Dendritic cell treated with granulocyte-macrophage colony-stimulating factor and Interleukin-4, amounts not matched to agents 40 ng/mL and 50 ng/mL, for 4 days (primary cell): ENCODE data around the gene UQCC3.
A peak's percentile ranks its signal among the peaks of the same experiment; 100 is the strongest.

Source experiments
- H3K27ac Mint-ChIP-seq: one replicate; pipeline ENCODE4 v1.8.0; 2022; ENCODE audit warnings: mild to moderate bottlenecking, mixed read lengths
- H3K27me3 Mint-ChIP-seq: one replicate; pipeline ENCODE4 v1.8.0; 2022; ENCODE audit warnings: mild to moderate bottlenecking, mixed read lengths
- H3K36me3 Mint-ChIP-seq: one replicate; pipeline ENCODE4 v1.8.0; 2022; ENCODE audit warnings: low read depth, mixed read lengths
- H3K4me1 Mint-ChIP-seq: one replicate; pipeline ENCODE4 v1.8.0; 2022; ENCODE audit warnings: low read depth, mixed read lengths
- H3K4me3 Mint-ChIP-seq: one replicate; pipeline ENCODE4 v1.8.0; 2022; ENCODE audit warnings: mild to moderate bottlenecking, moderate library complexity, mixed read lengths
- H3K9me3 Mint-ChIP-seq: one replicate; pipeline ENCODE4 v1.8.0; 2022; ENCODE audit warnings: mixed read lengths
- intact Hi-C: fragments of 100-400 bp; cut with micrococcal nuclease; formaldehyde crosslinking; loops from one replicate; pipeline ENCODE4 v1.15.0; 2022

The UQCC3 gene

DNA sequence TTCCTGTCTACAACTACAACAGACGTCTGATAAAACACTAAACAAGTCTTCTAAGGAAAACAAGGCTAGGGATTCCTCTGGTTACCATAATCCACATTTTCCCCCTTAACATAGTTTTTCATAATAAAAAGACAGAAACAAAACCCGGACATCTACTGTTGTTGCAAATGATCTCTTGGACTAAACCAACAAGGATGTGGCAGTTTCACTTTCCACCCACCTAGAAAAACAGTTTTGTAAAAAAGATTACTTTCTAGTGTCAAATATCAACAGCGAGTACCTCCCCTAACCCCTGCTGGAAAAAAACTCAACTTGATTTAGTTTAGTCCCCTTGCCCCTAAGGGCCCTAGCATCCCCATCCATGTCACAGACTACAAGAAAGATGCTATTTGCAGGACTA, 41.4 kb downstream of the UQCC3 start:
- Mint-ChIP-seq H3K27me3 (no peaks in the 10 kb centered on the region), H3K27ac (no peak overlapping the region), H3K4me3 (no peak overlapping the region), H3K4me1 (peaks cover 51% of the 10 kb centered on the region), H3K36me3 (peaks cover 97% of the 10 kb centered on the region), H3K9me3 (no peaks in the 10 kb centered on the region)
- intact Hi-C loops = no loop called here

GRCh38 chr11:62713343-62713742, 41.9 kb downstream of the UQCC3 start:
- H3K27me3 Mint-ChIP-seq = no peaks in the 10 kb centered on the region
- peaks cover 50% of the 10 kb centered on the region for H3K4me1 Mint-ChIP-seq
- H3K27ac Mint-ChIP-seq = no peak overlapping the region
- no peaks in the 10 kb centered on the region for H3K9me3 Mint-ChIP-seq
- H3K4me3 Mint-ChIP-seq = no peak overlapping the region
- H3K36me3 Mint-ChIP-seq = peaks cover 97% of the 10 kb centered on the region
- intact Hi-C loops = no loop called here

DNA sequence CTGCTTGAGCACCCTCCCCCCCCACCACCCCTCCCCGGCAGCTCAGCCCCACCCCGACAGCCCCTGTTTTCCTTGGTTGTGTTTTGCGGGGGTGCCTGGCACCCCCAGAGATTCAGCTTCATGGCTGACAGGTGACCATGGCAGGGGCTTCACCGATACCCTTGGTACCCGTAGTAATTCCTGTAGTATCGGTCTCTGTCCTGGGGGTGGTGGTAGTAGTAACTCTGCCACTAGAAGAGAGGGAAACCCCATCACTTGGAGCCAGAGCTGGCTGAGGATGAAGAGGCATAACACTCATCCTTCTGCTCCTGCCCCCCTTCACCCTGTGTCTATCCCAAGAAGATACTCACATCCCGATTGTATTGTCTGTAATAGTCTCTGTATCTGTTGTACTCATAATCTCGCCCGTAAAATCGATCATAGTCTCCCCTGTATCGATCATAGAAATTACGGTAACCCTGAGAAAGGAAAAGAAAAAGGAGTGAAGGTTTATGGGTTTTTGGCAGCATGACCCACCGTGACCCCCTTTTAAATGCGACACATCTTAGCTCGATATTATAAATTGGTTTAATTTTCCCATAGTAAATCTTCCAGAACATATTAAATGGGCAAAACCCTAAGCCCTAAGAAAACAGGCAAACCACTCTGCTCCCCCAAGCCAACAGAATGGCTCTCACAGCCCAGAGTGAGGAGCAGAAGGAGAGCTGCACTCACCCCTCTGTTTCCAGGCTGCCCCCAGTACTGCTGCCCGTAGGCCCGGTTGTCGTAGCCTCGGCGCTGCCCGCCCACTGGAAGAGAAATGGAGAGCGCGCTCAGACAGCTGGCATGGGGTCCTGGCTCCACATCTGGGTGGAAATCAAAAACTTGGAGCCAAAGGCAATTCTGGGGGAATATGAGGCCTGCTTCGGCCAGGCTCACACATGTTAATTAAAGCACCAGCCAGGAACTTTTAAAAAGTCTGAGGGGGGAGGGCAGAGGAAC, 44.0 kb downstream of the UQCC3 start:
- H3K4me1 Mint-ChIP-seq = peaks cover 37% of the 10 kb centered on the region
- no peaks in the 10 kb centered on the region for H3K27me3 Mint-ChIP-seq
- peak overlapping the region; percentile 4 for H3K27ac Mint-ChIP-seq
- peaks cover 100% of the 10 kb centered on the region for H3K36me3 Mint-ChIP-seq
- H3K4me3 Mint-ChIP-seq = no peak overlapping the region
- H3K9me3 Mint-ChIP-seq = no peaks in the 10 kb centered on the region
- intact Hi-C loops = no loop called here

DNA sequence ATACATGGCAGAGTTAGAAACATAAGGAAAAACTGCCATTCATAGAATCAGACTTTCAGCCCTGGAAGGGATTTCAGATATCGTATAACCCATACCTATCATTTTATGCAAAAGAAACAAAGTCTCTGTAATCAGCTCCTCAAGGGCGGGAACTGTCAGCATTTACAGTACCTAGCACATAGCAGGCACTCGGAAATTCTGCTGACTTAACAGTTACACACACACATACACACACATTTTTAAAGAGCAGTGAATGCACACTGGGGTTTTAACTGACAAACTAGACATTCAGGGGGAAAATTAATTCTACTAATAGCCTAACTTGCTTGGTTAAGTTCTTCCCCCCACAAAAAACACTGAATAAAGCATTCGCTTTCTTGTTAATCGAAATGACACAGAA, 44.7 kb downstream of the UQCC3 start:
- H3K36me3 Mint-ChIP-seq = peaks cover 100% of the 10 kb centered on the region
- no peak overlapping the region for H3K27ac Mint-ChIP-seq
- intact Hi-C loops = no loop called here
- peaks cover 37% of the 10 kb centered on the region for H3K4me1 Mint-ChIP-seq
- H3K9me3 Mint-ChIP-seq = no peaks in the 10 kb centered on the region
- H3K27me3 Mint-ChIP-seq = no peaks in the 10 kb centered on the region
- H3K4me3 Mint-ChIP-seq = no peak overlapping the region

GRCh38 chr11:62716816-62717215, 45.3 kb downstream of the UQCC3 start:
- H3K27ac Mint-ChIP-seq = no peak overlapping the region
- no peaks in the 10 kb centered on the region for H3K27me3 Mint-ChIP-seq
- intact Hi-C loops = no loop called here
- H3K4me1 Mint-ChIP-seq = peaks cover 37% of the 10 kb centered on the region
- H3K4me3 Mint-ChIP-seq = no peak overlapping the region
- H3K36me3 Mint-ChIP-seq = peaks cover 100% of the 10 kb centered on the region
- no peaks in the 10 kb centered on the region for H3K9me3 Mint-ChIP-seq

DNA sequence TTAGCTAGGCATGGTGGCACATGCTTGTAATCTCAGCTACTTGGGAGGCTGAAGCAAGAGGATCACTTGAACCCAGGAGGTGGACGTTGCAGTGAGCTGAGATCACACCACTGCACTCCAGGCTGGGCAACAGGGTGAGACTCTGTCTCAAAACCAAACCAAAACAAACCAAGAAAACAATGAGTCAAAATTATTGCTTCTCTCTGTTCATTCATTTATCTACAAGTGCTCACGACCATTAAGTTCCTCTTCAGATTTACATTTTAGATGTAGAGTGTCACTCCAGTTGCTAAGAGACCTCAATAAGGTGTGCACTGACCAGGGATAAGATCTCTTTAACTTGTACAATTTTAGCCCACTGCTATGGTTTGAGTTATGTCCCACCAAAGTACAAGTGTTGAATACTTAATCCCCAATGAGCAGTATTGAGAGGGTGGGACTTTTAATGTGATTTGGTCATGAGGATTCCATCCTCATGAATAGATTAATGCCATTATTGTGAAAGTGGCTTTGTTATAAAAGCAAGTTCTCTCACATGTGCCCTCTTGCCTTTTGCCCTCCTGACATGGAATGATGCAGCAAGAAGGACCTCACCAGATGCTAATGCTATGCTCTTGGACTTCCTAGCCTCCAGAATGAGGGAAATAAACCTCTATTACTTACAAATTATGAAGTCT, 48.0 kb downstream of the UQCC3 start:
- H3K27ac Mint-ChIP-seq = no peak overlapping the region

DNA sequence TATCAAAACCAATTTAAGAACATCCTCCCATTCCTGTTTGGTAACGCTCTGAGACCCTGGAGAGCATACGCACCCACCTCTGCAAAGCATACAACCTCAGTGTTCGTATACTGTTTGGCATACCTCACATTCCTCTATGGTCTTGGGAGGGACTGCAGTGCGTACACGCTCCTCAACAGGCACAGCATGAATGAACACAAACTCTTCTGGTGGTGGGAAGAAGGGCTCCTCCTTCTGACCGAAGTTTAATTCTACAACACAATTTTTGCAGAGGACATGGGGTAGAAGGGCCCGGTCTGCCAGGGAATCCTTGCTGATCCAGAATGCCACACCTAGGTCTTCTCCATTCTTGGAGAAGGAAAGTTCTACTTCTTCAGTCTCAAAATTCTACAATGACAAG, 50.5 kb downstream of the UQCC3 start:
- intact Hi-C loops = no loop called here
- H3K4me1 Mint-ChIP-seq = peaks cover 39% of the 10 kb centered on the region

More for the DNA sequence above, 48.0 kb downstream of the UQCC3 start:
- no peaks in the 10 kb centered on the region for H3K27me3 Mint-ChIP-seq
- peaks cover 44% of the 10 kb centered on the region for H3K4me1 Mint-ChIP-seq
- intact Hi-C loops = no loop called here
- no peak overlapping the region for H3K4me3 Mint-ChIP-seq
- H3K9me3 Mint-ChIP-seq = no peaks in the 10 kb centered on the region
- peaks cover 100% of the 10 kb centered on the region for H3K36me3 Mint-ChIP-seq

More for the DNA sequence above, 50.5 kb downstream of the UQCC3 start:
- H3K36me3 Mint-ChIP-seq = peaks cover 96% of the 10 kb centered on the region
- H3K9me3 Mint-ChIP-seq = no peaks in the 10 kb centered on the region
- no peak overlapping the region for H3K4me3 Mint-ChIP-seq
- no peak overlapping the region for H3K27ac Mint-ChIP-seq
- H3K27me3 Mint-ChIP-seq = no peaks in the 10 kb centered on the region
